ENCODE measurements around the gene GLI3. TPM values are rescaled to one million over a fixed set of nuclear protein-coding genes. Genes with fewer than 3 reads are reported as not detected.

GLI3 gene
- polyA plus RNA-seq, 1 of the 3 experiments (the other 2 are of a cell fraction) = 0.08 TPM

- no peak for TF ChIP-seq RCOR1 (IDR thresholded peaks at IDR 0.05; ENCODE audit: low read length)
Measured at GRCh38 chr7:42181566-42181965, 55.4 kb downstream of the GLI3 start (continued).

- ChIA-PET POLR2A (no interaction called here), CTCF (no interaction called here)
- TF ChIP-seq YY1 (IDR thresholded peaks at IDR 0.05; ENCODE audit: low read depth) (no peak), EZH2phosphoT487 (IDR thresholded peaks at IDR 0.05; ENCODE audit: borderline replicate concordance, low read depth) (no peak), GABPA (IDR thresholded peaks at IDR 0.05; ENCODE audit: low read depth) (no peak), GATA2 (CRISPR knock-in tag; IDR thresholded peaks at IDR 0.05) (no peak)
- TF ChIP-seq, protein P1, sequence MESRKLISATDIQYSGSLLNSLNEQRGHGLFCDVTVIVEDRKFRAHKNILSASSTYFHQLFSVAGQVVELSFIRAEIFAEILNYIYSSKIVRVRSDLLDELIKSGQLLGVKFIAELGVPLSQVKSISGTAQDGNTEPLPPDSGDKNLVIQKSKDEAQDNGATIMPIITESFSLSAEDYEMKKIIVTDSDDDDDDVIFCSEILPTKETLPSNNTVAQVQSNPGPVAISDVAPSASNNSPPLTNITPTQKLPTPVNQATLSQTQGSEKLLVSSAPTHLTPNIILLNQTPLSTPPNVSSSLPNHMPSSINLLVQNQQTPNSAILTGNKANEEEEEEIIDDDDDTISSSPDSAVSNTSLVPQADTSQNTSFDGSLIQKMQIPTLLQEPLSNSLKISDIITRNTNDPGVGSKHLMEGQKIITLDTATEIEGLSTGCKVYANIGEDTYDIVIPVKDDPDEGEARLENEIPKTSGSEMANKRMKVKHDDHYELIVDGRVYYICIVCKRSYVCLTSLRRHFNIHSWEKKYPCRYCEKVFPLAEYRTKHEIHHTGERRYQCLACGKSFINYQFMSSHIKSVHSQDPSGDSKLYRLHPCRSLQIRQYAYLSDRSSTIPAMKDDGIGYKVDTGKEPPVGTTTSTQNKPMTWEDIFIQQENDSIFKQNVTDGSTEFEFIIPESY (IDR thresholded peaks at IDR 0.05; ENCODE audit: borderline replicate concordance, low read depth) = no peak
- TF ChIP-seq, protein P2, sequence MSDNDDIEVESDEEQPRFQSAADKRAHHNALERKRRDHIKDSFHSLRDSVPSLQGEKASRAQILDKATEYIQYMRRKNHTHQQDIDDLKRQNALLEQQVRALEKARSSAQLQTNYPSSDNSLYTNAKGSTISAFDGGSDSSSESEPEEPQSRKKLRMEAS (IDR thresholded peaks at IDR 0.05; ENCODE audit: low read depth) = no peak
- TF ChIP-seq, protein P3, sequence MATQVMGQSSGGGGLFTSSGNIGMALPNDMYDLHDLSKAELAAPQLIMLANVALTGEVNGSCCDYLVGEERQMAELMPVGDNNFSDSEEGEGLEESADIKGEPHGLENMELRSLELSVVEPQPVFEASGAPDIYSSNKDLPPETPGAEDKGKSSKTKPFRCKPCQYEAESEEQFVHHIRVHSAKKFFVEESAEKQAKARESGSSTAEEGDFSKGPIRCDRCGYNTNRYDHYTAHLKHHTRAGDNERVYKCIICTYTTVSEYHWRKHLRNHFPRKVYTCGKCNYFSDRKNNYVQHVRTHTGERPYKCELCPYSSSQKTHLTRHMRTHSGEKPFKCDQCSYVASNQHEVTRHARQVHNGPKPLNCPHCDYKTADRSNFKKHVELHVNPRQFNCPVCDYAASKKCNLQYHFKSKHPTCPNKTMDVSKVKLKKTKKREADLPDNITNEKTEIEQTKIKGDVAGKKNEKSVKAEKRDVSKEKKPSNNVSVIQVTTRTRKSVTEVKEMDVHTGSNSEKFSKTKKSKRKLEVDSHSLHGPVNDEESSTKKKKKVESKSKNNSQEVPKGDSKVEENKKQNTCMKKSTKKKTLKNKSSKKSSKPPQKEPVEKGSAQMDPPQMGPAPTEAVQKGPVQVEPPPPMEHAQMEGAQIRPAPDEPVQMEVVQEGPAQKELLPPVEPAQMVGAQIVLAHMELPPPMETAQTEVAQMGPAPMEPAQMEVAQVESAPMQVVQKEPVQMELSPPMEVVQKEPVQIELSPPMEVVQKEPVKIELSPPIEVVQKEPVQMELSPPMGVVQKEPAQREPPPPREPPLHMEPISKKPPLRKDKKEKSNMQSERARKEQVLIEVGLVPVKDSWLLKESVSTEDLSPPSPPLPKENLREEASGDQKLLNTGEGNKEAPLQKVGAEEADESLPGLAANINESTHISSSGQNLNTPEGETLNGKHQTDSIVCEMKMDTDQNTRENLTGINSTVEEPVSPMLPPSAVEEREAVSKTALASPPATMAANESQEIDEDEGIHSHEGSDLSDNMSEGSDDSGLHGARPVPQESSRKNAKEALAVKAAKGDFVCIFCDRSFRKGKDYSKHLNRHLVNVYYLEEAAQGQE (IDR thresholded peaks at IDR 0.05; ENCODE audit: low read depth, low read length) = no peak
- Histone ChIP-seq H3K4me3 (ENCODE audit: low read depth in 2 of 2, low read length in 1 of 2) (no peak overlapping the region), H3K79me2 (ENCODE audit: insufficient read depth) (no peaks in the 10 kb centered on the region), H3F3A (replicated peaks; ENCODE audit: insufficient read depth) (no peaks in the 10 kb centered on the region), H3K4me1 (ENCODE audit: control insufficient read depth in 1 of 2, insufficient read depth in 2 of 2, low read depth in 1 of 2, low read length in 1 of 2) (no peaks in the 10 kb centered on the region), H3K9ac (no peak overlapping the region), H3K36me3 (replicated peaks in 1 of 2; ENCODE audit: control insufficient read depth in 1 of 2, insufficient read depth in 2 of 2, low read length in 1 of 2) (no peaks in the 10 kb centered on the region), H4K20me1 (ENCODE audit: insufficient read depth) (no peaks in the 10 kb centered on the region), H3K4me2 (no peak overlapping the region), H3K27me3 (ENCODE audit: insufficient read depth) (peaks cover 59% of the 10 kb centered on the region), H3K9me2 (no peaks in the 10 kb centered on the region), H3K27ac (ENCODE audit: low read depth in 2 of 2, low read length in 1 of 2) (no peak overlapping the region), H3K9me3 (no peaks in the 10 kb centered on the region), H2AFZ (ENCODE audit: low read depth) (no peak overlapping the region)
- 10% methylated on average over 2 of the region's 2 CpGs for WGBS (ENCODE audit: low lambda C conversion rate)
- DNase-seq = no peak
Measured at GRCh38 chr7:42180806-42181205, 56.2 kb downstream of the GLI3 start.

GRCh38 chr7:42176724-42177101 lies 60.3 kb downstream of the GLI3 start:
- Histone ChIP-seq H3F3A (replicated peaks; ENCODE audit: insufficient read depth) (no peaks in the 10 kb centered on the region), H2AFZ (ENCODE audit: low read depth) (no peak overlapping the region), H3K9ac (no peak overlapping the region), H4K20me1 (ENCODE audit: insufficient read depth) (no peaks in the 10 kb centered on the region), H3K9me3 (no peaks in the 10 kb centered on the region), H3K79me2 (ENCODE audit: insufficient read depth) (no peaks in the 10 kb centered on the region), H3K4me1 (ENCODE audit: control insufficient read depth in 1 of 2, insufficient read depth in 2 of 2, low read depth in 1 of 2, low read length in 1 of 2) (no peaks in the 10 kb centered on the region), H3K36me3 (replicated peaks in 1 of 2; ENCODE audit: control insufficient read depth in 1 of 2, insufficient read depth in 2 of 2, low read length in 1 of 2) (no peaks in the 10 kb centered on the region), H3K9me2 (no peaks in the 10 kb centered on the region), H3K4me3 (ENCODE audit: low read depth in 2 of 2, low read length in 1 of 2) (no peak overlapping the region), H3K4me2 (no peak overlapping the region), H3K27me3 (ENCODE audit: insufficient read depth) (peaks cover 79% of the 10 kb centered on the region), H3K27ac (ENCODE audit: low read depth in 2 of 2, low read length in 1 of 2) (no peak overlapping the region)
- ChIA-PET POLR2A (no interaction called here), CTCF (interaction anchor here (1.2 to 1.7 kb wide), 2 partner anchors 9 to 236 kb away, joined by 5 to 6 read pairs; no protein-coding TSS in a partner anchor)
- no peak for DNase-seq
- WGBS (ENCODE audit: low lambda C conversion rate) = 2% methylated on average over 3 of the region's 3 CpGs
- TF ChIP-seq NRF1 (IDR thresholded peaks at IDR 0.05; ENCODE audit: low read depth, low read length) (no peak), FOXM1 (IDR thresholded peaks at IDR 0.05; ENCODE audit: low read depth) (no peak), YY1 (IDR thresholded peaks at IDR 0.05; ENCODE audit: low read depth) (no peak), CHD2 (IDR thresholded peaks at IDR 0.05; ENCODE audit: low read length, partially characterized antibody) (no peak), EP300 (IDR thresholded peaks at IDR 0.05; ENCODE audit: borderline replicate concordance in 1 of 2, low read depth in 1 of 2, low read length in 1 of 2) (no peak), TEAD4 (IDR thresholded peaks at IDR 0.05; ENCODE audit: borderline replicate concordance, insufficient read depth) (no peak), SMC3 (IDR thresholded peaks at IDR 0.05; ENCODE audit: low read depth, low read length) (no peak), POLR2AphosphoS5 (IDR thresholded peaks at IDR 0.05; ENCODE audit: low read depth, low read length) (no peak), TCF12 (IDR thresholded peaks at IDR 0.05) (no peak), FOSL2 (IDR thresholded peaks at IDR 0.05; ENCODE audit: borderline replicate concordance, low read depth) (no peak), GATA2 (CRISPR knock-in tag; IDR thresholded peaks at IDR 0.05) (no peak), MEF2A (IDR thresholded peaks at IDR 0.05; ENCODE audit: borderline replicate concordance, low read depth) (no peak), RAD21 (IDR thresholded peaks at IDR 0.05; ENCODE audit: low read length) (no peak), FOXJ3 (CRISPR knock-in tag; IDR thresholded peaks at IDR 0.05) (no peak)
- TF ChIP-seq, protein P2 (IDR thresholded peaks at IDR 0.05; ENCODE audit: low read depth) = no peak
- TF ChIP-seq, protein P4, sequence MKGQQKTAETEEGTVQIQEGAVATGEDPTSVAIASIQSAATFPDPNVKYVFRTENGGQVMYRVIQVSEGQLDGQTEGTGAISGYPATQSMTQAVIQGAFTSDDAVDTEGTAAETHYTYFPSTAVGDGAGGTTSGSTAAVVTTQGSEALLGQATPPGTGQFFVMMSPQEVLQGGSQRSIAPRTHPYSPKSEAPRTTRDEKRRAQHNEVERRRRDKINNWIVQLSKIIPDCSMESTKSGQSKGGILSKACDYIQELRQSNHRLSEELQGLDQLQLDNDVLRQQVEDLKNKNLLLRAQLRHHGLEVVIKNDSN (IDR thresholded peaks at IDR 0.05; ENCODE audit: borderline replicate concordance, low read depth) = no peak

Data from SK-N-SH (cell line).